IMR-90 (cell line): Measurements from ENCODE around the gene RNF141. TPM values are rescaled to one million over a fixed set of nuclear protein-coding genes. Genes with fewer than 3 reads are reported as not detected.

Experiments used
- ATAC-seq: fragments of 200-7000 bp; cut with Tn5 transposase; 2 replicates; pipeline ENCODE4 v1.9.1; 2020; ENCODE audit warnings: low read depth, mild to moderate bottlenecking, moderate library complexity
- BruUV-seq: library from RNA; stranded (reverse); fragments of 400-500 nt; replicated peaks from 2 replicates; lab custom pipeline; 2021; lab: Mats Ljungman, UMichigan
- CTCF ChIA-PET: fragments of 300-600 bp; formaldehyde crosslinking; extraction: SDS; loops from one replicate; lab custom pipeline; 2021; ENCODE audit warnings: antibody characterized with exemption; lab: Yijun Ruan, JAX
- POLR2A ChIA-PET: fragments of 300-600 bp; sonication (Branson Sonifier 250); formaldehyde crosslinking; loops from one replicate; lab custom pipeline; 2022; ENCODE audit warnings: antibody characterized with exemption; ENCODE audit not compliant: unreplicated experiment; lab: Charles Lee
- DNase-seq: peaks from one replicate; pipeline ENCODE4 v3.0.0; 2013
- H2AFZ ChIP-seq: replicated peaks from 2 replicates; pipeline ENCODE3; 2013; ENCODE audit warnings: low read length, mild to moderate bottlenecking; ENCODE audit not compliant: poor library complexity
- H2AK5ac ChIP-seq: 2 replicates; pipeline ENCODE4 v1.6.1; 2013; ENCODE audit warnings: low read depth, low read length, inconsistent platforms
- H2AK9ac ChIP-seq: replicated peaks from 2 replicates; pipeline ENCODE3; 2013; ENCODE audit warnings: mild to moderate bottlenecking, low read depth, low read length, moderate library complexity; ENCODE audit not compliant: poor library complexity
- H2BK120ac ChIP-seq: 2 replicates; pipeline ENCODE4 v1.6.1; 2013; ENCODE audit warnings: low read depth, low read length, inconsistent platforms
- H2BK15ac ChIP-seq: 3 replicates; pipeline ENCODE4 v1.6.1; 2013; ENCODE audit warnings: low read depth, low read length, inconsistent platforms
- H2BK20ac ChIP-seq: 2 replicates; pipeline ENCODE4 v1.6.1; 2013; ENCODE audit warnings: low read depth, mild to moderate bottlenecking, inconsistent platforms, low read length, moderate library complexity
- H2BK5ac ChIP-seq: 2 replicates; pipeline ENCODE4 v1.6.1; 2013; ENCODE audit warnings: mild to moderate bottlenecking, low read depth, low read length, inconsistent platforms; ENCODE audit not compliant: poor library complexity, severe bottlenecking
- H3K14ac ChIP-seq: replicated peaks from 2 replicates; pipeline ENCODE4 v1.6.1; 2013; ENCODE audit warnings: low read depth, low read length, inconsistent platforms
- H3K18ac ChIP-seq: 2 replicates; pipeline ENCODE4 v1.6.1; 2013; ENCODE audit warnings: low read depth, low read length, control low read depth
- H3K23ac ChIP-seq: 2 replicates; pipeline ENCODE4 v1.6.1; 2013; ENCODE audit warnings: low read depth, low read length, inconsistent platforms
- H3K27ac ChIP-seq: 2 replicates; pipeline ENCODE4 v1.5.1; 2013; ENCODE audit warnings: mild to moderate bottlenecking, control low read depth, low read length; ENCODE audit not compliant: insufficient read depth
- H3K27me3 ChIP-seq: 2 replicates; pipeline ENCODE4 v1.6.1; 2013; ENCODE audit warnings: low read length; ENCODE audit not compliant: control insufficient read depth, insufficient read depth
- H3K36me3 ChIP-seq: 2 replicates; pipeline ENCODE4 v1.6.1; 2013; ENCODE audit warnings: low read length, mixed read lengths; ENCODE audit not compliant: control insufficient read depth, insufficient read depth
- H3K4ac ChIP-seq: 2 replicates; pipeline ENCODE4 v1.6.1; 2013; ENCODE audit warnings: low read depth, low read length, inconsistent platforms
- H3K4me1 ChIP-seq: 2 replicates; pipeline ENCODE4 v1.6.1; 2013; ENCODE audit warnings: low read length, mixed read lengths; ENCODE audit not compliant: control insufficient read depth, insufficient read depth
- H3K4me2 ChIP-seq: 2 replicates; pipeline ENCODE4 v1.6.1; 2013; ENCODE audit warnings: low read depth, mild to moderate bottlenecking, control low read depth, low read length, moderate library complexity
- H3K4me3 ChIP-seq: 2 replicates; pipeline ENCODE4 v1.5.1; 2013; ENCODE audit warnings: low read depth, mild to moderate bottlenecking, control low read depth, low read length, moderate library complexity; ENCODE audit not compliant: insufficient read depth
- H3K56ac ChIP-seq: 2 replicates; pipeline ENCODE4 v1.6.1; 2013; ENCODE audit warnings: low read length, inconsistent platforms; ENCODE audit not compliant: insufficient read depth; ENCODE audit errors: extremely low read depth
- H3K79me1 ChIP-seq, 2 experiments: 2 replicates each; pipeline ENCODE4 v1.6.1; 2013; ENCODE audit warnings: low read length in 2 of 2, inconsistent platforms in 1 of 2, low read depth in 1 of 2
- H3K9ac ChIP-seq: 2 replicates; pipeline ENCODE4 v1.6.1; 2013; ENCODE audit warnings: low read depth, low read length, control low read depth
- H3K9me1 ChIP-seq: 2 replicates; pipeline ENCODE4 v1.6.1; 2013; ENCODE audit warnings: low read length, inconsistent platforms; ENCODE audit not compliant: insufficient read depth
- H3K9me3 ChIP-seq: 2 replicates; pipeline ENCODE4 v1.6.1; 2013; ENCODE audit warnings: low read length; ENCODE audit not compliant: control insufficient read depth, insufficient read depth
- H4K20me1 ChIP-seq: 2 replicates; pipeline ENCODE4 v1.6.1; 2013; ENCODE audit warnings: low read length, inconsistent platforms; ENCODE audit not compliant: insufficient read depth
- H4K5ac ChIP-seq: 2 replicates; pipeline ENCODE4 v1.6.1; 2013; ENCODE audit warnings: mild to moderate bottlenecking, low read depth, low read length, control low read depth
- H4K8ac ChIP-seq, 2 experiments: 2 replicates each; pipeline ENCODE4 v1.6.1; 2013; ENCODE audit warnings: low read depth in 2 of 2, low read length in 2 of 2, control low read depth in 1 of 2, inconsistent platforms in 1 of 2
- H4K91ac ChIP-seq: 2 replicates; pipeline ENCODE4 v1.6.1; 2013; ENCODE audit warnings: low read depth, low read length, inconsistent platforms; ENCODE audit not compliant: insufficient read depth
- BHLHE40 ChIP-seq: fragments of 150-350 bp; IDR thresholded peaks from 2 replicates; pipeline ENCODE4 v1.6.1; 2016; ENCODE audit warnings: mild to moderate bottlenecking, low read depth, low read length
- CEBPB ChIP-seq: IDR thresholded peaks from 2 replicates; pipeline ENCODE4 v1.6.1; 2012; ENCODE audit warnings: low read depth, low read length, improper control_type of control experiment
- CHD1 ChIP-seq: IDR thresholded peaks from 2 replicates; pipeline ENCODE4 v1.6.1; 2012; ENCODE audit warnings: low read depth, low read length, improper control_type of control experiment
- CTCF ChIP-seq: conservative IDR thresholded peaks from 2 replicates; pipeline ENCODE4 v1.5.1; 2012; ENCODE audit warnings: mild to moderate bottlenecking, low read depth, low read length, improper control_type of control experiment
- ELK1 ChIP-seq: fragments of 150-350 bp; IDR thresholded peaks from 2 replicates; pipeline ENCODE4 v1.6.1; 2016; ENCODE audit warnings: low read depth, mild to moderate bottlenecking, low read length, moderate library complexity, borderline replicate concordance
- FOS ChIP-seq: fragments of 150-350 bp; IDR thresholded peaks from 2 replicates; pipeline ENCODE4 v1.6.1; 2016; ENCODE audit warnings: low read depth, low read length
- MAFK ChIP-seq: IDR thresholded peaks from 2 replicates; pipeline ENCODE4 v1.6.1; 2012; ENCODE audit warnings: low read depth, low read length, improper control_type of control experiment
- MAZ ChIP-seq: IDR thresholded peaks from 2 replicates; pipeline ENCODE4 v1.6.1; 2012; ENCODE audit warnings: low read depth, mild to moderate bottlenecking, low read length, improper control_type of control experiment, moderate library complexity, borderline replicate concordance
- MXI1 ChIP-seq: IDR thresholded peaks from 2 replicates; pipeline ENCODE4 v1.6.1; 2012; ENCODE audit warnings: low read depth, mild to moderate bottlenecking, low read length, moderate library complexity, borderline replicate concordance
- NFE2L2 ChIP-seq: fragments of 150-350 bp; IDR thresholded peaks from 2 replicates; pipeline ENCODE4 v1.6.1; 2016; ENCODE audit warnings: low read depth, mild to moderate bottlenecking, low read length
- POLR2A ChIP-seq: IDR thresholded peaks from 2 replicates; pipeline ENCODE4 v1.6.1; 2012; ENCODE audit warnings: mild to moderate bottlenecking, low read depth, low read length
- RAD21 ChIP-seq: IDR thresholded peaks from 2 replicates; pipeline ENCODE4 v1.6.1; 2012; ENCODE audit warnings: low read length, improper control_type of control experiment
- RCOR1 ChIP-seq: IDR thresholded peaks from 2 replicates; pipeline ENCODE4 v1.6.1; 2012; ENCODE audit warnings: mild to moderate bottlenecking, low read length, improper control_type of control experiment; ENCODE audit not compliant: insufficient replicate concordance
- RFX5 ChIP-seq: IDR thresholded peaks from 2 replicates; pipeline ENCODE4 v1.8.0; 2012; ENCODE audit warnings: low read depth, mild to moderate bottlenecking, low read length, moderate library complexity
- SMC3 ChIP-seq: fragments of 150-350 bp; IDR thresholded peaks from 2 replicates; pipeline ENCODE4 v1.6.1; 2016; ENCODE audit warnings: low read depth, mild to moderate bottlenecking, antibody characterized with exemption, low read length, moderate library complexity
- USF2 ChIP-seq: fragments of 150-350 bp; IDR thresholded peaks from 2 replicates; pipeline ENCODE4 v1.6.1; 2017; ENCODE audit warnings: mild to moderate bottlenecking, antibody characterized with exemption, low read length, low read depth
- WGBS, 2 experiments: methylation state at CpG; one replicate each; pipeline versions ENCODE4 v1.1.5 to v1.1.7; 2013; ENCODE audit warnings: missing lambda C conversion rate in 2 of 2; ENCODE audit not compliant: insufficient read length in 1 of 2; ENCODE audit errors: extremely low coverage in 2 of 2; 5-methylcytosine and 5-hydroxymethylcytosine counted together
- dilution Hi-C: fragments of 300-500 bp; cut with HindIII; formaldehyde crosslinking; loops from one replicate; pipeline ENCODE4 v1.14.3; 2018; ENCODE audit warnings: low sequenced_read_pairs; ENCODE audit not compliant: unreplicated experiment
- in situ Hi-C: fragments of 300-500 bp; cut with MboI; formaldehyde crosslinking; loops from 3 replicates; pipeline ENCODE4 v1.14.3; 2019; ENCODE audit warnings: low sequenced_read_pairs, inconsistent platforms, mixed read lengths
- intact Hi-C: fragments of 100-400 bp; cut with micrococcal nuclease; formaldehyde crosslinking; loops from 2 replicates; pipeline ENCODE4 v1.10.0; 2022
- polyA plus RNA-seq, 3 experiments: library from polyadenylated mRNA; depleted of rRNA; stranded (reverse); fragments of >200 nt; gene quantifications; 2 replicates each; pipeline ENCODE4 v1.2.3, GENCODE V29; 2012; ENCODE audit warnings: low replicate concordance in 1 of 3
- total RNA-seq: library from RNA; depleted of rRNA; stranded (reverse); fragments of >200 nt; gene quantifications from 2 replicates; pipeline ENCODE4 v1.2.3, GENCODE V29; 2012

RNF141 gene
- total and polyA plus RNA-seq, 2 of the 4 experiments (the other 2 are of a cell fraction): 13.8 to 18.6 TPM

- H4K20me1 ChIP-seq: no peaks in the 10 kb centered on the region
- no peak overlapping the region for H3K18ac ChIP-seq
- H2AK9ac ChIP-seq: no peak overlapping the region
- H4K8ac ChIP-seq: no peak overlapping the region
- no peak for DNase-seq
- POLR2A ChIA-PET: no interaction called here
- H3K23ac ChIP-seq: no peak overlapping the region
- no peaks in the 10 kb centered on the region for H3K27me3 ChIP-seq
- dilution Hi-C loops: no loop called here
- WGBS, 2 experiments: 97% methylated on average over 11 of the region's 14 CpGs; no CpG with 5 or more reads in 1 of the 2 experiments
- no peak overlapping the region for H3K14ac ChIP-seq
- H3K56ac ChIP-seq: no peak overlapping the region
- no peak overlapping the region for H2BK5ac ChIP-seq
- H3K4me3 ChIP-seq: no peak overlapping the region
- intact Hi-C loops: no loop called here
- no peak overlapping the region for H3K4ac ChIP-seq
- no peak overlapping the region for H3K4me2 ChIP-seq
- no peak overlapping the region for H2BK20ac ChIP-seq
- 0 out of 2 replicates have a peak overlapping the region, but pooled peaks have one; percentile 15 for H2AK5ac ChIP-seq
- no peaks in the 10 kb centered on the region for H3K9me3 ChIP-seq
- H2BK120ac ChIP-seq: no peak overlapping the region
- no peak overlapping the region for H3K9ac ChIP-seq
- peaks cover 2% of the 10 kb centered on the region for H3K4me1 ChIP-seq
- in situ Hi-C loops: no loop called here
- no peaks in the 10 kb centered on the region for H3K36me3 ChIP-seq
- CTCF ChIA-PET: no interaction called here
- H2BK15ac ChIP-seq: no peak overlapping the region
- H4K5ac ChIP-seq: no peak overlapping the region
- peaks cover 4% of the 10 kb centered on the region; the same call in 1 of the 2 replicates for H3K9me1 ChIP-seq
- no peak for ATAC-seq
- no peak overlapping the region for H3K27ac ChIP-seq
- H2AFZ ChIP-seq: no peak overlapping the region
- peaks cover 10 to 19% of the 10 kb centered on the region in 2 experiments; a peak in 3 of 4 replicates for H3K79me1 ChIP-seq
- TF ChIP-seq RAD21 (no peak), MAZ (no peak), POLR2A (no peak), RCOR1 (no peak), ELK1 (no peak), USF2 (no peak), BHLHE40 (no peak), CTCF (no peak), SMC3 (no peak), CEBPB (no peak), NFE2L2 (no peak), MAFK (no peak), FOS (no peak), MXI1 (no peak), CHD1 (no peak), RFX5 (no peak)
- BruUV-seq: no TSS peak
- H4K91ac ChIP-seq: no peak overlapping the region
These were observed 2.8 kb upstream of the RNF141 start for GRCh38 chr11:10543782-10544181.
